MM.1S (cell line): Measurements from ENCODE around the gene BACE1.

Experiments
- DNase-seq: peaks from one replicate; pipeline ENCODE4 v3.0.0-alpha.2; 2015
- H2AFZ ChIP-seq: fragments of 300-600 bp; sonication (generic); 2 replicates; pipeline ENCODE4 v1.6.0; 2016; ENCODE audit warnings: antibody characterized with exemption, low read length
- H3F3A ChIP-seq: fragments of 300-600 bp; sonication (generic); 2 replicates; pipeline ENCODE4 v1.6.1; 2016; ENCODE audit warnings: mild to moderate bottlenecking, antibody characterized with exemption, low read length, moderate library complexity, mixed read lengths; ENCODE audit not compliant: insufficient read depth
- H3K27ac ChIP-seq: fragments of 300-600 bp; sonication (generic); 2 replicates; pipeline ENCODE4 v1.5.1; 2016; ENCODE audit warnings: mild to moderate bottlenecking, low read length
- H3K27me3 ChIP-seq: fragments of 300-600 bp; sonication (generic); replicated peaks from 2 replicates; pipeline ENCODE4 v1.6.0; 2016; ENCODE audit warnings: low read length; ENCODE audit not compliant: insufficient read depth
- H3K36me3 ChIP-seq: fragments of 300-600 bp; sonication (generic); replicated peaks from 2 replicates; pipeline ENCODE4 v1.6.1; 2016; ENCODE audit warnings: mild to moderate bottlenecking, low read length, mixed read lengths; ENCODE audit not compliant: insufficient read depth
- H3K4me1 ChIP-seq: fragments of 300-600 bp; sonication (generic); 2 replicates; pipeline ENCODE4 v1.6.1; 2016; ENCODE audit warnings: low read length, mixed read lengths
- H3K4me2 ChIP-seq: fragments of 300-600 bp; sonication (generic); 2 replicates; pipeline ENCODE4 v1.6.0; 2016; ENCODE audit warnings: low read depth, low read length
- H3K4me3 ChIP-seq: fragments of 300-600 bp; sonication (generic); 2 replicates; pipeline ENCODE4 v1.5.1; 2016; ENCODE audit warnings: low read length, mixed read lengths
- H3K79me2 ChIP-seq: fragments of 300-600 bp; sonication (generic); 2 replicates; pipeline ENCODE4 v1.6.1; 2016; ENCODE audit warnings: mixed run types, low read length, mixed read lengths
- H3K9ac ChIP-seq: fragments of 300-600 bp; sonication (generic); 2 replicates; pipeline ENCODE4 v1.6.1; 2016; ENCODE audit warnings: low read length, mixed read lengths
- H3K9me2 ChIP-seq: fragments of 300-600 bp; sonication (generic); replicated peaks from 2 replicates; pipeline ENCODE4 v1.6.1; 2016; ENCODE audit warnings: mild to moderate bottlenecking, low read length, mixed read lengths; ENCODE audit not compliant: insufficient read depth
- H3K9me3 ChIP-seq: fragments of 300-600 bp; sonication (generic); replicated peaks from 2 replicates; pipeline ENCODE4 v1.6.1; 2016; ENCODE audit warnings: mild to moderate bottlenecking, low read length, mixed read lengths; ENCODE audit not compliant: insufficient read depth
- H4K20me1 ChIP-seq: fragments of 300-600 bp; sonication (generic); 2 replicates; pipeline ENCODE4 v1.6.1; 2016; ENCODE audit warnings: mild to moderate bottlenecking, low read length, moderate library complexity, mixed read lengths; ENCODE audit not compliant: insufficient read depth
- CTCF ChIP-seq: fragments of 300-600 bp; sonication (generic); IDR thresholded peaks from 2 replicates; pipeline ENCODE4 v1.5.1; 2016; ENCODE audit warnings: antibody characterized with exemption, low read length, mixed read lengths
- EZH2 ChIP-seq: fragments of 300-600 bp; sonication (generic); optimal IDR thresholded peaks from 2 replicates; pipeline ENCODE3; 2017; ENCODE audit warnings: low read depth, mild to moderate bottlenecking, antibody characterized with exemption, low read length, mixed read lengths
- EZH2phosphoT487 ChIP-seq: fragments of 300-600 bp; sonication (generic); IDR thresholded peaks from 2 replicates; pipeline ENCODE4 v1.6.1; 2018; ENCODE audit warnings: antibody characterized with exemption, low read length

BACE1 gene

GRCh38 chr11:117354550-117354949 lies 38.5 kb upstream of the BACE1 start:
- Histone ChIP-seq H3K9me3 (no peaks in the 10 kb centered on the region), H4K20me1 (no peaks in the 10 kb centered on the region), H3K9me2 (no peaks in the 10 kb centered on the region), H3K9ac (no peak overlapping the region), H2AFZ (no peak overlapping the region), H3K4me3 (no peak overlapping the region), H3K4me1 (no peaks in the 10 kb centered on the region), H3K4me2 (no peak overlapping the region), H3K27me3 (no peaks in the 10 kb centered on the region), H3K27ac (no peak overlapping the region), H3K36me3 (no peaks in the 10 kb centered on the region), H3K79me2 (no peaks in the 10 kb centered on the region), H3F3A (no peaks in the 10 kb centered on the region)
- TF ChIP-seq EZH2phosphoT487 = no peak
- TF ChIP-seq CTCF = no peak
- TF ChIP-seq EZH2 = no peak
- DNase-seq = no peak

- Histone ChIP-seq H3K9me3 (no peaks in the 10 kb centered on the region), H3K27ac (no peak overlapping the region), H2AFZ (no peak overlapping the region), H3F3A (no peaks in the 10 kb centered on the region), H4K20me1 (no peaks in the 10 kb centered on the region), H3K9ac (no peak overlapping the region), H3K27me3 (no peaks in the 10 kb centered on the region), H3K4me2 (no peak overlapping the region), H3K36me3 (no peaks in the 10 kb centered on the region), H3K4me1 (no peaks in the 10 kb centered on the region), H3K4me3 (no peak overlapping the region), H3K9me2 (no peaks in the 10 kb centered on the region), H3K79me2 (no peaks in the 10 kb centered on the region)
- no peak for TF ChIP-seq EZH2phosphoT487
- no peak for TF ChIP-seq EZH2
- no peak for TF ChIP-seq CTCF
- no peak for DNase-seq
Measured at GRCh38 chr11:117345039-117345438, 29.0 kb upstream of the BACE1 start.

- H3K79me2 ChIP-seq = no peaks in the 10 kb centered on the region
- no peaks in the 10 kb centered on the region for H3K9me3 ChIP-seq
Measured at GRCh38 chr11:117337076-117337475, 21.0 kb upstream of the BACE1 start.

More at GRCh38 chr11:117337076-117337475, 21.0 kb upstream of the BACE1 start:
- no peaks in the 10 kb centered on the region for H4K20me1 ChIP-seq
- H3K36me3 ChIP-seq = no peaks in the 10 kb centered on the region
- no peaks in the 10 kb centered on the region for H3K4me1 ChIP-seq
- DNase-seq = no peak
- no peak overlapping the region for H3K27ac ChIP-seq
- H3K4me2 ChIP-seq = no peak overlapping the region
- TF ChIP-seq EZH2 (no peak), EZH2phosphoT487 (no peak), CTCF (no peak)
- no peak overlapping the region for H2AFZ ChIP-seq
- no peaks in the 10 kb centered on the region for H3K27me3 ChIP-seq
- no peaks in the 10 kb centered on the region for H3K9me2 ChIP-seq
- H3K9ac ChIP-seq = no peak overlapping the region
- no peaks in the 10 kb centered on the region for H3F3A ChIP-seq
- H3K4me3 ChIP-seq = no peak overlapping the region
